Memory B cell (primary cell): ENCODE results near the gene SRCIN1.
"Not testable (repeated sequence)": the region's sequence is repeated elsewhere in the genome, so short reads cannot be mapped to it uniquely, and the experiment has no call there.

ENCODE experiments used
- ATAC-seq: fragments of 150-1000 bp; cut with Tn5 transposase; 2 replicates; pipeline ENCODE4 v1.10.0; 2021; ENCODE audit warnings: low read depth, mild to moderate bottlenecking, moderate library complexity
- DNase-seq, 2 donors: peaks; one replicate each; pipeline ENCODE4 v3.0.0; 2022; ENCODE audit warnings: low spot score in 2 of 2
- H3K27ac Mint-ChIP-seq: one replicate; pipeline ENCODE4 v1.8.0; 2022; ENCODE audit warnings: mild to moderate bottlenecking, moderate library complexity, mixed read lengths
- H3K27me3 Mint-ChIP-seq: one replicate; pipeline ENCODE4 v1.8.0; 2022; ENCODE audit warnings: mixed read lengths
- H3K36me3 Mint-ChIP-seq: one replicate; pipeline ENCODE4 v1.8.0; 2022; ENCODE audit warnings: mild to moderate bottlenecking, mixed read lengths
- H3K4me1 Mint-ChIP-seq: one replicate; pipeline ENCODE4 v1.8.0; 2022; ENCODE audit warnings: mixed read lengths
- H3K4me3 Mint-ChIP-seq: one replicate; pipeline ENCODE4 v1.8.0; 2022; ENCODE audit warnings: mild to moderate bottlenecking, moderate library complexity, mixed read lengths
- H3K9me3 Mint-ChIP-seq: one replicate; pipeline ENCODE4 v1.8.0; 2022; ENCODE audit warnings: mixed read lengths

Gene SRCIN1

GRCh38 chr17:38534498-38534885 lies 71.3 kb downstream of the SRCIN1 start:
- H3K4me3 Mint-ChIP-seq, result no peak overlapping the region
- ATAC-seq (no peak), DNase-seq (no peak)
- no peaks in the 10 kb centered on the region for H3K9me3 Mint-ChIP-seq
- no peak overlapping the region for H3K27ac Mint-ChIP-seq
- peaks cover 35% of the 10 kb centered on the region for H3K27me3 Mint-ChIP-seq
- H3K36me3 Mint-ChIP-seq, result no peaks in the 10 kb centered on the region
- H3K4me1 Mint-ChIP-seq, result no peaks in the 10 kb centered on the region

GRCh38 chr17:38533866-38534497 lies 71.8 kb downstream of the SRCIN1 start:
- H3K4me3 Mint-ChIP-seq, result no peak overlapping the region
- no peak for ATAC-seq
- H3K27ac Mint-ChIP-seq, result no peak overlapping the region
- H3K9me3 Mint-ChIP-seq, result no peaks in the 10 kb centered on the region
- no peak for DNase-seq
- H3K4me1 Mint-ChIP-seq, result no peaks in the 10 kb centered on the region
- peaks cover 34% of the 10 kb centered on the region for H3K27me3 Mint-ChIP-seq
- H3K36me3 Mint-ChIP-seq, result no peaks in the 10 kb centered on the region

GRCh38 chr17:38533241-38533640 lies 72.5 kb downstream of the SRCIN1 start:
- H3K36me3 Mint-ChIP-seq, result no peaks in the 10 kb centered on the region
- no peak overlapping the region for H3K4me3 Mint-ChIP-seq
- H3K27ac Mint-ChIP-seq, result no peak overlapping the region
- ATAC-seq, result no peak
- peaks cover 38% of the 10 kb centered on the region for H3K27me3 Mint-ChIP-seq
- H3K9me3 Mint-ChIP-seq, result no peaks in the 10 kb centered on the region
- no peaks in the 10 kb centered on the region for H3K4me1 Mint-ChIP-seq
- no peak for DNase-seq

GRCh38 chr17:38532451-38532850 lies 73.3 kb downstream of the SRCIN1 start:
- Mint-ChIP-seq H3K27me3 (peaks cover 43% of the 10 kb centered on the region), H3K36me3 (no peaks in the 10 kb centered on the region), H3K4me1 (no peaks in the 10 kb centered on the region), H3K27ac (no peak overlapping the region), H3K4me3 (no peak overlapping the region), H3K9me3 (no peaks in the 10 kb centered on the region)
- no peak for DNase-seq
- ATAC-seq, result no peak

GRCh38 chr17:38531761-38532160 lies 74.0 kb downstream of the SRCIN1 start:
- not testable (repeated sequence) for ATAC-seq, DNase-seq, H3K9me3 Mint-ChIP-seq, H3K4me3 Mint-ChIP-seq, H3K36me3 Mint-ChIP-seq, H3K27ac Mint-ChIP-seq, H3K4me1 Mint-ChIP-seq
- H3K27me3 Mint-ChIP-seq, result peaks cover 43% of the 10 kb centered on the region

GRCh38 chr17:38530856-38531255 lies 74.9 kb downstream of the SRCIN1 start:
- H3K4me1 Mint-ChIP-seq, H3K4me3 Mint-ChIP-seq: not testable (repeated sequence)

GRCh38 chr17:38528141-38528540 lies 77.6 kb downstream of the SRCIN1 start:
- ATAC-seq, H3K4me1 Mint-ChIP-seq, H3K36me3 Mint-ChIP-seq, DNase-seq, H3K27ac Mint-ChIP-seq, H3K9me3 Mint-ChIP-seq, H3K4me3 Mint-ChIP-seq: not testable (repeated sequence)
- peaks cover 25% of the 10 kb centered on the region for H3K27me3 Mint-ChIP-seq

More at GRCh38 chr17:38530856-38531255, 74.9 kb downstream of the SRCIN1 start:
- not testable (repeated sequence) for H3K27ac Mint-ChIP-seq, ATAC-seq, DNase-seq, H3K36me3 Mint-ChIP-seq, H3K9me3 Mint-ChIP-seq
- peaks cover 35% of the 10 kb centered on the region for H3K27me3 Mint-ChIP-seq

- peaks cover 17% of the 10 kb centered on the region for H3K27me3 Mint-ChIP-seq
- H3K36me3 Mint-ChIP-seq, result not testable (repeated sequence)
Measured at GRCh38 chr17:38526526-38526925, 79.2 kb downstream of the SRCIN1 start.

GRCh38 chr17:38512473-38513058 lies 93.2 kb downstream of the SRCIN1 start:
- Mint-ChIP-seq H3K27me3 (peaks cover 28% of the 10 kb centered on the region), H3K27ac (no peak overlapping the region), H3K4me3 (no peak overlapping the region), H3K36me3 (peaks cover 2% of the 10 kb centered on the region), H3K9me3 (no peaks in the 10 kb centered on the region), H3K4me1 (peaks cover 5% of the 10 kb centered on the region)
- ATAC-seq, result no peak
- DNase-seq, result no peak

More at GRCh38 chr17:38526526-38526925, 79.2 kb downstream of the SRCIN1 start:
- not testable (repeated sequence) for H3K4me1 Mint-ChIP-seq, DNase-seq, ATAC-seq, H3K27ac Mint-ChIP-seq, H3K9me3 Mint-ChIP-seq, H3K4me3 Mint-ChIP-seq

- DNase-seq (no peak), ATAC-seq (no peak)
- peak overlapping the region; percentile 4 for H3K4me3 Mint-ChIP-seq
- H3K36me3 Mint-ChIP-seq, result peaks cover 2% of the 10 kb centered on the region
- no peaks in the 10 kb centered on the region for H3K9me3 Mint-ChIP-seq
- no peak overlapping the region for H3K27ac Mint-ChIP-seq
- H3K27me3 Mint-ChIP-seq, result peaks cover 30% of the 10 kb centered on the region
- peaks cover 5% of the 10 kb centered on the region for H3K4me1 Mint-ChIP-seq
Measured at GRCh38 chr17:38511150-38512108, 94.3 kb downstream of the SRCIN1 start.

- DNase-seq (no peak), ATAC-seq (peak; percentile 14)
Measured at GRCh38 chr17:38510421-38511149, 95.2 kb downstream of the SRCIN1 start.

GRCh38 chr17:38509772-38510420 lies 95.9 kb downstream of the SRCIN1 start:
- ATAC-seq (no peak), DNase-seq (no peak)
- H3K27ac Mint-ChIP-seq, result peak overlapping the region; percentile 64
- H3K4me3 Mint-ChIP-seq, result peak overlapping the region; percentile 87
- H3K4me1 Mint-ChIP-seq, result peaks cover 5% of the 10 kb centered on the region
- H3K27me3 Mint-ChIP-seq, result peaks cover 30% of the 10 kb centered on the region
- no peaks in the 10 kb centered on the region for H3K9me3 Mint-ChIP-seq
- peaks cover 2% of the 10 kb centered on the region for H3K36me3 Mint-ChIP-seq

More at GRCh38 chr17:38510421-38511149, 95.2 kb downstream of the SRCIN1 start:
- H3K9me3 Mint-ChIP-seq, result no peaks in the 10 kb centered on the region
- peaks cover 30% of the 10 kb centered on the region for H3K27me3 Mint-ChIP-seq
- H3K4me1 Mint-ChIP-seq, result peaks cover 5% of the 10 kb centered on the region
- no peak overlapping the region for H3K27ac Mint-ChIP-seq
- H3K36me3 Mint-ChIP-seq, result peaks cover 2% of the 10 kb centered on the region
- no peak overlapping the region for H3K4me3 Mint-ChIP-seq
